Measurements from ENCODE around the gene C3orf85.

DNA sequence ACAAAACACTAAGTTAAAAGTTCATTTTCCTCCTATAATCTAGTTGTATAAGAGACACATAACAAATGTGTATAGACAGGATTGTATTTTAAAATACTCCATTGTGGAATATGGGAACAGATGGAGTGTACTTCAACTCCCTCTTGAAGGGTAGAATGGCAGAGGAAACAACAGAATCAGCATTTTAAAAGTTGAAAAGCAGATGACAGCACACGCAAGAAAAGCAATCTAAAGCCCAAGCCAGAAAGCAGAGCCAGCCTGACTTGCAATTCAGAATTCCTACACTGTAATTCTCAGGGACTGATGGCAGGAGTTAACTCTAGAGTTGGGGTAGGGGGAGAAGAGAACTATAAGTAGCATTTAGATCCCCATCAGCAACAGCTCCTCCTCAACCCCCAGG is 41.4 kb upstream of the C3orf85 start:
- TF ChIP-seq, protein P1, sequence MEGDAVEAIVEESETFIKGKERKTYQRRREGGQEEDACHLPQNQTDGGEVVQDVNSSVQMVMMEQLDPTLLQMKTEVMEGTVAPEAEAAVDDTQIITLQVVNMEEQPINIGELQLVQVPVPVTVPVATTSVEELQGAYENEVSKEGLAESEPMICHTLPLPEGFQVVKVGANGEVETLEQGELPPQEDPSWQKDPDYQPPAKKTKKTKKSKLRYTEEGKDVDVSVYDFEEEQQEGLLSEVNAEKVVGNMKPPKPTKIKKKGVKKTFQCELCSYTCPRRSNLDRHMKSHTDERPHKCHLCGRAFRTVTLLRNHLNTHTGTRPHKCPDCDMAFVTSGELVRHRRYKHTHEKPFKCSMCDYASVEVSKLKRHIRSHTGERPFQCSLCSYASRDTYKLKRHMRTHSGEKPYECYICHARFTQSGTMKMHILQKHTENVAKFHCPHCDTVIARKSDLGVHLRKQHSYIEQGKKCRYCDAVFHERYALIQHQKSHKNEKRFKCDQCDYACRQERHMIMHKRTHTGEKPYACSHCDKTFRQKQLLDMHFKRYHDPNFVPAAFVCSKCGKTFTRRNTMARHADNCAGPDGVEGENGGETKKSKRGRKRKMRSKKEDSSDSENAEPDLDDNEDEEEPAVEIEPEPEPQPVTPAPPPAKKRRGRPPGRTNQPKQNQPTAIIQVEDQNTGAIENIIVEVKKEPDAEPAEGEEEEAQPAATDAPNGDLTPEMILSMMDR (IDR thresholded peaks at IDR 0.05) = no peak
- no peak for TF ChIP-seq EP300 (IDR thresholded peaks at IDR 0.05)
- TF ChIP-seq POLR2AphosphoS5 (IDR thresholded peaks at IDR 0.05) = no peak
